Measurements from ENCODE around the gene WDR70.
"Not testable (repeated sequence)": the region's sequence is repeated elsewhere in the genome, so short reads cannot be mapped to it uniquely, and the experiment has no call there.

Gene WDR70

GRCh38 chr5:37518356-37518755 lies 139.2 kb downstream of the WDR70 start:
- DNase-seq = not testable (repeated sequence)

GRCh38 chr5:37519304-37519703 lies 140.2 kb downstream of the WDR70 start:
- DNase-seq = no peak

GRCh38 chr5:37519807-37520206 lies 140.7 kb downstream of the WDR70 start:
- no peak for DNase-seq

- DNase-seq = no peak
Measured at GRCh38 chr5:37520811-37521210, 141.7 kb downstream of the WDR70 start.

GRCh38 chr5:37532976-37533740 lies 154.0 kb downstream of the WDR70 start:
- DNase-seq = no peak

- DNase-seq = no peak
Measured at GRCh38 chr5:37533851-37534250, 154.7 kb downstream of the WDR70 start.

- no peak for DNase-seq
Measured at GRCh38 chr5:37539459-37539858, 160.3 kb downstream of the WDR70 start.

- DNase-seq = no peak
Measured at GRCh38 chr5:37543216-37543615, 164.1 kb downstream of the WDR70 start.

- DNase-seq = no peak
Measured at GRCh38 chr5:37549411-37549810, 170.3 kb downstream of the WDR70 start.

- DNase-seq = no peak
Measured at GRCh38 chr5:37552161-37552560, 173.0 kb downstream of the WDR70 start.

GRCh38 chr5:37552770-37553719 lies 173.9 kb downstream of the WDR70 start:
- no peak for DNase-seq

- DNase-seq = no peak
Measured at GRCh38 chr5:37553720-37554404, 174.7 kb downstream of the WDR70 start.

GRCh38 chr5:37554405-37554739 lies 175.3 kb downstream of the WDR70 start:
- no peak for DNase-seq

GRCh38 chr5:37554938-37555337 lies 175.8 kb downstream of the WDR70 start:
- DNase-seq = no peak

- DNase-seq = no peak
Measured at GRCh38 chr5:37557734-37558293, 178.7 kb downstream of the WDR70 start.

- DNase-seq = no peak
Measured at GRCh38 chr5:37565062-37565670, 186.0 kb downstream of the WDR70 start.

GRCh38 chr5:37567566-37567965 lies 188.4 kb downstream of the WDR70 start:
- no peak for DNase-seq

GRCh38 chr5:37568018-37568753 lies 189.1 kb downstream of the WDR70 start:
- no peak for DNase-seq

GRCh38 chr5:37568893-37569292 lies 189.8 kb downstream of the WDR70 start:
- no peak for DNase-seq

- no peak for DNase-seq
Measured at GRCh38 chr5:37569466-37569865, 190.3 kb downstream of the WDR70 start.

- DNase-seq = no peak
Measured at GRCh38 chr5:37570597-37570996, 191.5 kb downstream of the WDR70 start.

- no peak for DNase-seq
Measured at GRCh38 chr5:37571985-37572384, 192.9 kb downstream of the WDR70 start.

Measured in NCI-H1092 (cell line).